GM23338 (cell line): ENCODE data around the gene UVRAG.
"Not testable (repeated sequence)": the region's sequence is repeated elsewhere in the genome, so short reads cannot be mapped to it uniquely, and the experiment has no call there.

ENCODE experiments used
- CREB1 ChIP-seq: fragments of 250-450 bp; sonication (Bioruptor Pico); IDR thresholded peaks from 2 replicates; pipeline ENCODE4 v1.5.0; 2020; ENCODE audit warnings: low read depth, mild to moderate bottlenecking, moderate library complexity
- CTCF ChIP-seq, 2 experiments: fragments of 200-600 bp in 1 of 2; sonication (generic) in 1 of 2; conservative IDR thresholded peaks; 2 replicates each; pipeline versions ENCODE4 v1.5.1 to v1.6.1; 2016 to 2017; ENCODE audit warnings: antibody characterized with exemption in 2 of 2, low read depth in 2 of 2, mild to moderate bottlenecking in 2 of 2, moderate library complexity in 1 of 2
- ETS1 ChIP-seq: IDR thresholded peaks from 2 replicates; pipeline ENCODE4 v1.6.1; 2016; ENCODE audit warnings: antibody characterized with exemption
- EZH2 ChIP-seq: fragments of 200-600 bp; sonication (generic); IDR thresholded peaks from one replicate; pipeline ENCODE4 v1.8.0; 2017; ENCODE audit warnings: antibody characterized with exemption, mild to moderate bottlenecking, low read depth; ENCODE audit not compliant: unreplicated experiment
- EZH2phosphoT487 ChIP-seq: fragments of 200-600 bp; sonication (generic); IDR thresholded peaks from one replicate; pipeline ENCODE4 v1.8.1; 2018; ENCODE audit warnings: antibody characterized with exemption; ENCODE audit not compliant: unreplicated experiment
- JUNB ChIP-seq: IDR thresholded peaks from one replicate; pipeline ENCODE4 v1.6.1; 2016; ENCODE audit warnings: antibody characterized with exemption; ENCODE audit not compliant: unreplicated experiment
- POLR2AphosphoS5 ChIP-seq: IDR thresholded peaks from 2 replicates; pipeline ENCODE4 v1.6.1; 2016; ENCODE audit warnings: antibody characterized with exemption, low read depth
- REST ChIP-seq: IDR thresholded peaks from one replicate; pipeline ENCODE4 v1.6.1; 2018; ENCODE audit warnings: antibody characterized with exemption; ENCODE audit not compliant: unreplicated experiment
- STAT1 ChIP-seq: IDR thresholded peaks from one replicate; pipeline ENCODE4 v1.6.1; 2016; ENCODE audit warnings: antibody characterized with exemption; ENCODE audit not compliant: unreplicated experiment
- ZNF114 ChIP-seq: fragments of 250-450 bp; sonication (Bioruptor Pico); IDR thresholded peaks from 2 replicates; pipeline ENCODE4 v1.5.0; 2020; ENCODE audit warnings: mild to moderate bottlenecking, moderate library complexity
- ZNF462 ChIP-seq: fragments of 250-450 bp; sonication (Bioruptor Pico); IDR thresholded peaks from 2 replicates; pipeline ENCODE4 v1.5.0; 2020; ENCODE audit warnings: mild to moderate bottlenecking, moderate library complexity

- TF ChIP-seq CTCF (conservative IDR thresholded peaks at IDR 0.05; ENCODE audit: low read depth in 2 of 2); REST; EZH2; POLR2AphosphoS5; CREB1; STAT1; ZNF462 (CRISPR knock-in tag); EZH2phosphoT487; JUNB; ETS1; ZNF114 (CRISPR knock-in tag): not testable (repeated sequence)
These were observed 261.2 kb downstream of the UVRAG start for GRCh38 chr11:76076253-76076652.
